GM12878 (cell line): Measurements from ENCODE around the gene GPR107. TPM values are rescaled to one million over a fixed set of nuclear protein-coding genes. Genes with fewer than 3 reads are reported as not detected.

Experiments
- ATAC-seq: fragments of 200-7000 bp; cut with Tn5 transposase; 3 replicates; pipeline ENCODE4 v1.9.1; 2020; ENCODE audit warnings: mild to moderate bottlenecking, moderate library complexity
- BruUV-seq: library from RNA; stranded (reverse); fragments of 400-500 nt; replicated peaks from 2 replicates; lab custom pipeline; 2021; lab: Mats Ljungman, UMichigan
- CTCF ChIA-PET: fragments of 300-600 bp; sonication (Branson Sonifier 250); formaldehyde crosslinking; extraction: SDS; loops from one replicate; lab custom pipeline; 2021; ENCODE audit warnings: inconsistent platforms; lab: Yijun Ruan, JAX
- POLR2A ChIA-PET: fragments of 350-600 bp; formaldehyde crosslinking; extraction: SDS; loops from one replicate; lab custom pipeline; 2021; ENCODE audit warnings: inconsistent platforms; lab: Charles Lee
- RAD21 ChIA-PET: fragments of 300-600 bp; sonication (Branson Sonifier 250); formaldehyde crosslinking; loops from one replicate; lab custom pipeline; 2023; ENCODE audit warnings: antibody characterized with exemption; ENCODE audit not compliant: unreplicated experiment; lab: Charles Lee
- SMC1A ChIA-PET: fragments of 300-600 bp; sonication (Branson Sonifier 250); formaldehyde crosslinking; loops from one replicate; lab custom pipeline; 2023; ENCODE audit not compliant: unreplicated experiment, uncharacterized antibody; lab: Charles Lee
- DNase-seq: peaks from one replicate; pipeline ENCODE4 v3.0.0-alpha.2; 2011; ENCODE audit warnings: low read depth, low spot score
- FAIRE-seq: peaks from 3 replicates; lab custom pipeline; 2011; peaks lifted over from hg19 to GRCh38; lab: Jason Lieb, UNC
- H2AFZ ChIP-seq: 2 replicates; pipeline ENCODE4 v1.6.0; 2011; ENCODE audit warnings: low read depth, low read length, control low read depth; ENCODE audit not compliant: control insufficient read depth
- H3K27ac ChIP-seq: 2 replicates; pipeline ENCODE4 v1.5.1; 2011; ENCODE audit warnings: control low read depth; ENCODE audit not compliant: control insufficient read depth, insufficient read depth
- H3K27me3 ChIP-seq, 2 experiments: replicated peaks in 1 of 2; 2 replicates each; pipeline versions ENCODE4 v1.6.0 to v1.6.1; 2011; ENCODE audit warnings: low read length in 1 of 2; ENCODE audit not compliant: control insufficient read depth in 2 of 2, insufficient read depth in 2 of 2
- H3K36me3 ChIP-seq, 2 experiments: 2 replicates each; pipeline ENCODE4 v1.5.1; 2011; ENCODE audit warnings: low read length in 1 of 2; ENCODE audit not compliant: control insufficient read depth in 2 of 2, insufficient read depth in 2 of 2
- H3K4me1 ChIP-seq: 2 replicates; pipeline ENCODE4 v1.6.1; 2011; ENCODE audit warnings: mild to moderate bottlenecking, low read length, moderate library complexity, mixed read lengths; ENCODE audit not compliant: control insufficient read depth, insufficient read depth
- H3K4me2 ChIP-seq: 2 replicates; pipeline ENCODE4 v1.6.0; 2011; ENCODE audit warnings: control low read depth; ENCODE audit not compliant: control insufficient read depth, insufficient read depth
- H3K4me3 ChIP-seq: fragments of 200-600 bp; sonication (generic); 2 replicates; pipeline ENCODE4 v1.5.1; 2016
- H3K79me2 ChIP-seq: 2 replicates; pipeline ENCODE4 v1.6.0; 2011; ENCODE audit warnings: low read length; ENCODE audit not compliant: control insufficient read depth, insufficient read depth
- H3K9ac ChIP-seq: 2 replicates; pipeline ENCODE4 v1.8.0; 2011; ENCODE audit warnings: low read length, control low read depth, mixed read lengths; ENCODE audit not compliant: control insufficient read depth, insufficient read depth
- H3K9me3 ChIP-seq: replicated peaks from 3 replicates; pipeline ENCODE4 v1.5.1; 2011; ENCODE audit warnings: mild to moderate bottlenecking, low read length; ENCODE audit not compliant: control insufficient read depth, insufficient read depth
- H4K20me1 ChIP-seq: 2 replicates; pipeline ENCODE4 v1.6.0; 2011; ENCODE audit not compliant: control insufficient read depth, insufficient read depth
- BCL3 ChIP-seq: IDR thresholded peaks from 2 replicates; pipeline ENCODE4 v1.6.1; 2011; ENCODE audit warnings: borderline replicate concordance, low read depth, mild to moderate bottlenecking, moderate library complexity, low read length; ENCODE audit not compliant: insufficient read depth, poor library complexity, severe bottlenecking
- CHD4 ChIP-seq: fragments of 200-600 bp; sonication (generic); IDR thresholded peaks from 2 replicates; pipeline ENCODE4 v1.6.1; 2016; ENCODE audit warnings: mild to moderate bottlenecking
- ELK1 ChIP-seq: IDR thresholded peaks from 2 replicates; pipeline ENCODE4 v1.6.1; 2012; ENCODE audit warnings: low read depth, low read length, improper control_type of control experiment
- ESRRA ChIP-seq: IDR thresholded peaks from 2 replicates; pipeline ENCODE4 v1.6.1; 2012; ENCODE audit warnings: mild to moderate bottlenecking, low read length, improper control_type of control experiment
- FOXM1 ChIP-seq: IDR thresholded peaks from 2 replicates; pipeline ENCODE4 v1.6.1; 2012; ENCODE audit warnings: low read depth, mild to moderate bottlenecking, inconsistent platforms, low read length, moderate library complexity
- MTA3 ChIP-seq: IDR thresholded peaks from 2 replicates; pipeline ENCODE4 v1.6.1; 2012; ENCODE audit warnings: low read length, inconsistent platforms, borderline replicate concordance
- MXI1 ChIP-seq: fragments of 150-350 bp; IDR thresholded peaks from 2 replicates; pipeline ENCODE4 v1.6.1; 2011; ENCODE audit warnings: low read depth, mild to moderate bottlenecking, inconsistent platforms, low read length, improper control_type of control experiment
- NFXL1 ChIP-seq: fragments of 450-650 bp; IDR thresholded peaks from 2 replicates; pipeline ENCODE4 v1.6.1; 2017; ENCODE audit warnings: antibody characterized with exemption, mild to moderate bottlenecking, borderline replicate concordance
- NR2C1 ChIP-seq: fragments of 450-650 bp; IDR thresholded peaks from 2 replicates; pipeline ENCODE4 v1.6.1; 2017; ENCODE audit warnings: antibody characterized with exemption, mild to moderate bottlenecking, moderate library complexity
- POLR2AphosphoS5 ChIP-seq: IDR thresholded peaks from 2 replicates; pipeline ENCODE4 v1.6.1; 2011; ENCODE audit warnings: mild to moderate bottlenecking, low read length, inconsistent platforms
- RFX5 ChIP-seq: IDR thresholded peaks from 2 replicates; pipeline ENCODE4 v1.6.1; 2011; ENCODE audit warnings: low read depth, low read length, improper control_type of control experiment
- SP1 ChIP-seq: IDR thresholded peaks from one replicate; pipeline ENCODE4 v1.6.1; 2011; ENCODE audit warnings: low read depth, low read length
- USF2 ChIP-seq: IDR thresholded peaks from 2 replicates; pipeline ENCODE4 v1.6.1; 2011; ENCODE audit warnings: low read depth, low read length, improper control_type of control experiment, borderline replicate concordance
- WRNIP1 ChIP-seq: IDR thresholded peaks from 2 replicates; pipeline ENCODE4 v1.6.1; 2011; ENCODE audit warnings: low read depth, low read length, improper control_type of control experiment, borderline replicate concordance
- ZSCAN29 ChIP-seq: fragments of 450-650 bp; IDR thresholded peaks from 2 replicates; pipeline ENCODE4 v1.6.1; 2017; ENCODE audit warnings: mild to moderate bottlenecking, moderate library complexity
- WGBS: methylation state at CpG from one replicate; pipeline ENCODE4 v1.1.6; 2016; ENCODE audit warnings: low lambda C conversion rate; ENCODE audit not compliant: insufficient replicate concordance, insufficient coverage; ENCODE audit errors: missing lambda C conversion rate; 5-methylcytosine and 5-hydroxymethylcytosine counted together
- in situ Hi-C: fragments of 300-500 bp; cut with MboI; formaldehyde crosslinking; loops from 9 replicates; pipeline ENCODE4 v1.14.3; 2018; ENCODE audit warnings: mixed read lengths
- intact Hi-C: fragments of 100-400 bp; cut with micrococcal nuclease; formaldehyde crosslinking; loops from one replicate; pipeline ENCODE4 v1.14.2; 2022; ENCODE audit not compliant: unreplicated experiment
- polyA plus RNA-seq, 11 experiments: library from polyadenylated mRNA; depleted of rRNA in 4 of 11; unstranded in 6 of 11; stranded (reverse) in 5 of 11; fragments of >200 nt; fragmentation: Nextera tagmentation in 4 of 11; fragmentation: Illumina TruSeq in 1 of 11; extraction: Ambion mirVana in 4 of 11; extraction: Trizol in 1 of 11; gene quantifications; 1 replicate in 1 of 11; 2 replicates in 10 of 11; pipeline versions ENCODE4 v1.2.1 to v1.2.3, GENCODE V29; 2011 to 2016; ENCODE audit warnings: inconsistent platforms in 2 of 11, missing spikeins in 2 of 11, low read depth in 1 of 11
- total RNA-seq, 4 experiments: library from RNA; depleted of rRNA in 3 of 4; stranded (reverse); fragments of >200 nt in 3 of 4; fragmentation: Illumina TruSeq in 1 of 4; extraction: Trizol in 1 of 4; gene quantifications; 2 replicates each; pipeline versions ENCODE4 v1.2.1 to v1.2.3, GENCODE V29; 2013 to 2021

Gene GPR107
- total and polyA plus RNA-seq, 10 of the 15 experiments (the other 5 are each of a cell fraction or from before 2014, with no cell fraction given) = 2.7 to 21.4 (median 10.6) TPM

- TF ChIP-seq MXI1 = 0 out of 2 replicates have a peak, but pooled peaks have one; percentile 1
- 0 out of 2 replicates have a peak, but pooled peaks have one; percentile 55 for TF ChIP-seq WRNIP1
- TF ChIP-seq FOXM1 = no peak
- no peak for TF ChIP-seq BCL3
- TF ChIP-seq ZSCAN29 = no peak
These were observed 25.0 kb upstream of the GPR107 start (continued) for GRCh38 chr9:130028493-130029222.

- ChIA-PET SMC1A (interaction anchor here (1.1 to 28.7 kb wide), 13 partner anchors 10 to 144 kb away, joined by 3 to 763 read pairs (median 6); no protein-coding TSS in a partner anchor), RAD21 (interaction anchor here (0.8 to 17.1 kb wide), 13 partner anchors 6 to 143 kb away, joined by 3 to 418 read pairs (median 7); partner anchors contain the start of gene FNBP1), CTCF (interaction anchor here (0.7 to 5.1 kb wide), 7 partner anchors 8 to 138 kb away, joined by 3 to 20 read pairs (median 4); no protein-coding TSS in a partner anchor), POLR2A (interaction anchor here (0.7 to 14.0 kb wide), 9 partner anchors 9 to 144 kb away, joined by 4 to 220 read pairs (median 7); partner anchors contain the start of gene FNBP1)
- Histone ChIP-seq H3K36me3 (peaks cover 0 to 29% of the 10 kb centered on the region in 2 experiments; a peak in 2 of 4 replicates), H3K9ac (peak overlapping the region; percentile 77), H2AFZ (no peak overlapping the region), H3K79me2 (peaks cover 97% of the 10 kb centered on the region), H3K9me3 (no peaks in the 10 kb centered on the region), H4K20me1 (peaks cover 5% of the 10 kb centered on the region), H3K4me3 (peak overlapping the region; percentile 46), H3K27me3 (no peaks in the 10 kb centered on the region), H3K4me2 (peak overlapping the region; percentile 91), H3K27ac (peak overlapping the region; percentile 83), H3K4me1 (peaks cover 85% of the 10 kb centered on the region)
- no peak for DNase-seq
- intact Hi-C loops (no loop called here), in situ Hi-C loops (loop anchor here (25.0 kb wide), 1 partner anchor 1683 kb away; no protein-coding TSS in a partner anchor)
- 3% methylated on average over 10 of the region's 10 CpGs for WGBS
- no peak for FAIRE-seq
- ATAC-seq = peak; percentile 12
- no TSS peak for BruUV-seq
- no peak for TF ChIP-seq NR2C1
- peak; percentile 48; the same call in 1 of the 2 replicates for TF ChIP-seq MTA3
- TF ChIP-seq RFX5 = no peak
- TF ChIP-seq CHD4 = no peak
- TF ChIP-seq SP1 = no peak
- TF ChIP-seq POLR2AphosphoS5 = no peak
- TF ChIP-seq NFXL1 = no peak
- TF ChIP-seq ELK1 = no peak
- TF ChIP-seq ESRRA = no peak
- TF ChIP-seq USF2 = no peak
These were observed 24.3 kb upstream of the GPR107 start for GRCh38 chr9:130029223-130029973.
